ENCODE measurements around the gene IAPP. TPM values are rescaled to one million over a fixed set of nuclear protein-coding genes. Genes with fewer than 3 reads are reported as not detected.

IAPP gene
- not detected for total RNA-seq
- long read RNA-seq = 0 reads

DNA sequence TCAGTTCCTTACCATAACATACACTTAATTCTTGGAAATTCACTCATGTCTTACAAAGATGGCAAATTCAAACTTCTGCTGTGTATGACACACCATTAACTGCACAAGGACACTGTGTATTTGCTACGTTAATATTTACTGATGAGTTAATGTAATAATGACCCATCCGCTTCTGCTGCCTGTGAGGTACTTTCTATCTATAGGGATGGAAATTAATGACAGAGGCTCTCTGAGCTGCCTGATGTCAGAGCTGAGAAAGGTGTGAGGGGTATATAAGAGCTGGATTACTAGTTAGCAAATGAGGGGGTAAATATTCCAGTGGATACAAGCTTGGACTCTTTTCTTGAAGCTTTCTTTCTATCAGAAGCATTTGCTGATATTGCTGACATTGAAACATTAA, at the start of gene IAPP:
IAPP (plus strand) TSS at position 301 of the 400 bp plus-strand sequence. CDS start 450 bp downstream, outside the sequence.
- Histone ChIP-seq H3K4me1 (no peaks in the 10 kb centered on the region), H3K36me3 (no peaks in the 10 kb centered on the region), H3K27me3 (ENCODE audit: low read depth) (no peaks in the 10 kb centered on the region), H3K9me3 (no peaks in the 10 kb centered on the region), H3K4me3 (no peak within 1 kb of the TSS), H3K27ac (no peak within 1 kb of the TSS)
- intact Hi-C loops (cut with DNase I) = no loop called here
- DNase-seq = no peak
- no peak for ATAC-seq
- TF ChIP-seq, protein P1, sequence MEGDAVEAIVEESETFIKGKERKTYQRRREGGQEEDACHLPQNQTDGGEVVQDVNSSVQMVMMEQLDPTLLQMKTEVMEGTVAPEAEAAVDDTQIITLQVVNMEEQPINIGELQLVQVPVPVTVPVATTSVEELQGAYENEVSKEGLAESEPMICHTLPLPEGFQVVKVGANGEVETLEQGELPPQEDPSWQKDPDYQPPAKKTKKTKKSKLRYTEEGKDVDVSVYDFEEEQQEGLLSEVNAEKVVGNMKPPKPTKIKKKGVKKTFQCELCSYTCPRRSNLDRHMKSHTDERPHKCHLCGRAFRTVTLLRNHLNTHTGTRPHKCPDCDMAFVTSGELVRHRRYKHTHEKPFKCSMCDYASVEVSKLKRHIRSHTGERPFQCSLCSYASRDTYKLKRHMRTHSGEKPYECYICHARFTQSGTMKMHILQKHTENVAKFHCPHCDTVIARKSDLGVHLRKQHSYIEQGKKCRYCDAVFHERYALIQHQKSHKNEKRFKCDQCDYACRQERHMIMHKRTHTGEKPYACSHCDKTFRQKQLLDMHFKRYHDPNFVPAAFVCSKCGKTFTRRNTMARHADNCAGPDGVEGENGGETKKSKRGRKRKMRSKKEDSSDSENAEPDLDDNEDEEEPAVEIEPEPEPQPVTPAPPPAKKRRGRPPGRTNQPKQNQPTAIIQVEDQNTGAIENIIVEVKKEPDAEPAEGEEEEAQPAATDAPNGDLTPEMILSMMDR (IDR thresholded peaks at IDR 0.05) = no peak

DNA sequence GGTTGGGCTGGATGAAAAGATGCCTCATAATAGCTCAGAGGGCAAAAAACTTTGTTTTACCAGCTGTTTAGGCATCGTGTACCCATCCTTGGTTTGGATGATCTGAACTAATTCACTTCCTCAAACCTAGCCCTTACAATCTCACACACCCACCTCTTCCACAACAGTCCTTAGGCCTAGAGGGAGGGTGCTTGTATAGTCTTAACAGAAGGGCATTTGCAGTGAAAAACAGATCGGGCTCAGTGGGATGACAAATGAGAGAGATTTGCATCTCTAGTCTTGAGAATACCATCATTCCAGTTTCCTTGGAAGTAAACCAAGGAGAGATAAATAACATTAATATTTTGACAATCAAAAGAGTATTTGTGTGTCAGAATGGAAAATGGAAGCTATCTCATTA, 49.0 kb upstream of the IAPP start:
- TF ChIP-seq, protein P1 (IDR thresholded peaks at IDR 0.05) = no peak
- DNase-seq = no peak
- Histone ChIP-seq H3K9me3 (peaks cover 11% of the 10 kb centered on the region), H3K36me3 (no peaks in the 10 kb centered on the region), H3K4me1 (no peaks in the 10 kb centered on the region), H3K27me3 (ENCODE audit: low read depth) (no peaks in the 10 kb centered on the region), H3K27ac (no peak overlapping the region), H3K4me3 (no peak overlapping the region)
- intact Hi-C loops (cut with DNase I) = no loop called here
- no peak for ATAC-seq

DNA sequence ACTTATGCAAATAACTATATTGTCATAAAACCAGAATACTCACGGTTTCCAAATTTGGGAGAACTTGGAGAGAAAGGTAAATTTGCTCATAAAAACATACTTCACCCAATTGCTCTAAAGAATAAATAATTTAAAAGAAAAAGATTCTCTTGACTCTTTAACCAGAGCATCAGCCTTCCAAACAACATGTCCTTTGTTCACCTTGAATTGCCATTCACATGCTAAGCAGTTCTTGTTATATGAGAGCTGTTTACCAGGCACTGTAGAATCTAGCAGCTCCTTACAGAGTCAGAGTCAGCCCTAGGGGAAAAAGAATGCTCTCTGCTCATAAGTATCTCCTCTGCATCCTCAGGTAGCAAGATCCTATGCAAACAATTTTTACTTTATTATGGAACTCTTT, 48.2 kb upstream of the IAPP start:
- DNase-seq (no peak), ATAC-seq (no peak)
- H3K36me3 ChIP-seq = no peaks in the 10 kb centered on the region
- H3K9me3 ChIP-seq = peaks cover 11% of the 10 kb centered on the region
- H3K4me1 ChIP-seq = no peaks in the 10 kb centered on the region
- TF ChIP-seq, protein P1 (IDR thresholded peaks at IDR 0.05) = no peak
- no peaks in the 10 kb centered on the region for H3K27me3 ChIP-seq (ENCODE audit: low read depth)
- no peak overlapping the region for H3K4me3 ChIP-seq
- no peak overlapping the region for H3K27ac ChIP-seq
- intact Hi-C loops (cut with DNase I) = no loop called here

DNA sequence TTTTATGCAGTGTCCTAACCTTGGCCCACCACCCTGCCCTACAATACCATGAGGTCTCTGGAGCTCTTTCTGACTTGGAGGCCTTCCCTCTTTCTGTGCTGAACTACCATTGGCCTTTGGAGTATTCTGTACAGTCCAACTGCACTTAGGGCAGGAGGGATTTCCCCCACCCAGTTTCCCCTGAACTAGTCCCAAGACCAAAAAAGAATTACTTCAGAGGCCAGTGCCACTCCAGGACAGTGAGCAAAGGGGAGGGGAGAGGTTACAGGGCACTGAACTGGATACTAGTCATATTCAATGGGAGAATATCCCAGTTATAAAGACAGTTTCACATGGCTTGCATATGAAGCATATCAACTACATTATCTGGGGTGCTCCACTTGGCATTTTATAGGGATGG, 44.1 kb upstream of the IAPP start:
- peaks cover 18% of the 10 kb centered on the region for H3K9me3 ChIP-seq
- no peaks in the 10 kb centered on the region for H3K27me3 ChIP-seq (ENCODE audit: low read depth)
- H3K4me1 ChIP-seq = no peaks in the 10 kb centered on the region
- no peaks in the 10 kb centered on the region for H3K36me3 ChIP-seq
- no peak for DNase-seq
- intact Hi-C loops (cut with DNase I) = no loop called here
- ATAC-seq = no peak
- no peak overlapping the region for H3K4me3 ChIP-seq
- TF ChIP-seq, protein P1 (IDR thresholded peaks at IDR 0.05) = no peak
- no peak overlapping the region for H3K27ac ChIP-seq

DNA sequence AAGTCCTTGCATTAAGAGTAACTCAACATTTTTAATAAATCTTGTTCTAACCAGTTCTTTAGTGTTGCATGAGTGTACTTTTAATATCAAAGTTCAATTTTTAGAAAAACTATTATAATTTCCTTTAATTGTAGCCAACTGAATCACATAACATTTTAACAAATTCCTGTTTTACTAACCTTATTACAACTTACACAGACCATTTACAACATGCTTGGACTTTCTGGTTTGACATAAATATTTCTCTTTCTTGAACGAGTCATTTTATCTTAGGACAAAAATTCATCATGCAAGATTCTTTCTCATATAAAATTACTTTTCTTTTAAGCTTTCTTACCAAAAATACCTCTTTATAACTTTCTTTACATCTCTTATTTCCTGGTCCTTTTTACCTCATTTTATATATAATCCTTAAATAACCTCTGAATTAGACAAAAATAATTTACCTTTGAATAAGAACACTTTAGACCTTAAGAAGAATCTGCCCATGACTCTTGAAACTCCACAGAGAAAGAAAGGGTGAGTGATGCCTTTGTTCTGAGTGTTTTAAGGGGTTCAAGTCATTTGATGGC, 41.9 kb upstream of the IAPP start:
- intact Hi-C loops (cut with DNase I) = no loop called here
- Histone ChIP-seq H3K4me1 (no peaks in the 10 kb centered on the region), H3K36me3 (no peaks in the 10 kb centered on the region), H3K4me3 (no peak overlapping the region), H3K27ac (no peak overlapping the region), H3K27me3 (ENCODE audit: low read depth) (no peaks in the 10 kb centered on the region), H3K9me3 (peaks cover 18% of the 10 kb centered on the region)
- no peak for DNase-seq
- TF ChIP-seq, protein P1 (IDR thresholded peaks at IDR 0.05) = no peak
- ATAC-seq = no peak

Data from lower lobe of right lung (tissue), 2 donors.